Activated CD4-positive, CD25-positive, alpha-beta regulatory T cell (primary cell): ENCODE data around the gene MYH10.

Source experiments
- DNase-seq, 4 experiments: peaks; one replicate each; lab custom pipeline; 2025; lab: John Stamatoyannopoulos, UW

MYH10 gene

DNA sequence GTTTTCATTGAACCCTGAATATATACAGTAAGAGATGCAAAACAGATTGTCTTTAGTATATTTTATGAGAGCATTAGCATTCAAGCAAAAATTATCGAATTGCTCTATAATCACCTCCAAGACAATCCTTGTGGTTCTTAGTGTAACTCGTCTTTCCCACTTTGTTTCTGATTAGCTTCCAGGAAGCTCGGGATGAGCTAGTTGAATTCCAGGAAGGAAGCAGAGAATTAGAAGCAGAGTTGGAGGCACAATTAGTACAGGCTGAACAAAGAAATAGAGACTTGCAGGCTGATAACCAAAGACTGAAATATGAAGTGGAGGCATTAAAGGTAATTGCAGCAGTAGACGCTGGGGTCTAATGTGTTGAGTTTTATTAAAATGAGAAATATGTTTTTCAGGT is 185.0 kb downstream of the MYH10 start:
- no peak for DNase-seq

DNA sequence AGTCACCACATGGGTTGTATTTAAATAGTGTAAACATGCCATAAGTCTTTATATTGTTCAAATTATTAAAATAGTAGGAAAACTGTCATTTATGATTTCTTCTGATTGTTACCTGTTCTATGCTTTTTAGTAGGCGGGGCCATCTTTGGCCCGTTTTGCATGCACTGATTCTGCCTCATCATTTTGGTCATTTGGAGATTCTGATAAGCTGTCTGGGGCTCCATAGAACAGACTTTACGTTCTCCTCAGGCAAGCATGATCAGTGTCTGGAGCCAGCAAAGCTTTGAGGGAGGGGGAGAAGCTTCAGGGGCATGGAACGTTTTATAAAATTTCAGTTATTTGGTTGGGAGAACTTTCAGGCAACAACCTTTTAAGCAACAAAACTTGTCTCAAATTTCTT is 186.0 kb downstream of the MYH10 start:
- DNase-seq: no peak

DNA sequence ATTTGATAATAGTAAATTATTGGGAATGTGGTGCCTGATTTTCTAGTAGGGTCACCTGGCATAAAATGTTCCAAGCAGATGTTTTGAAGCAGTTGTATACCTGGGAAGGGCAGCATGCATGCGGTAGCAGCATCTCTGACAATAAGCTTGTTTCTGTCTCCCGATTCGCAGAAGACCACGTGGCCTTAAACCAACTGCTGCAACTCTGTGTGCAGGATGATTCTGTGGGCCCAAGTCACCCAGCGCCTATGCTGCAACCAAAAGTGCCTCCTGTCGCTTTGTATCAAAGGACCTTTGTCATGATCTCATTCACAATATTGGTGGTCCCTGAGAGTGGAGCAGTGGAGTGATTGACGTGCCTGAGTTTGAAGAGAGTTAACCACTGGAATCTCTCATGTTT is 186.8 kb downstream of the MYH10 start:
- DNase-seq: no peak

DNA sequence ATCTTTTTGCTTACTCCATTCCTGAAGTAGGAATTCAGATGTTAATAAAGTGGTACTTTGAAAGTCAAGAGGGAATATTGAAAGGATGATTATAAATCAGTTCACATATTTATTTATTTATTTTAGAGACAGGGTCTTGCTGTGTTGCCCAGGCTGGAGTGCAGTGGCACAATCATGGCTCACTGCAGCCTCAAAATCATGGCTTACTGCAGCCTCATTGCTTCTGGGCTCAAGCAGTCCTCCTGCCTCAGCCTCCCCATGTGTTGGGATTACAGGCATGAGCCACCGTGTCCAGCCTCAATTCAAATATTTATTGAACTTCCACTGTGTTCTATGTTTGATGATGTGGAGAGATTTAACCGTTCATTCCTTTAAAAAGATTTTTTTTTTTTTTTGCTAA is 188.2 kb downstream of the MYH10 start:
- DNase-seq: no peak

DNA sequence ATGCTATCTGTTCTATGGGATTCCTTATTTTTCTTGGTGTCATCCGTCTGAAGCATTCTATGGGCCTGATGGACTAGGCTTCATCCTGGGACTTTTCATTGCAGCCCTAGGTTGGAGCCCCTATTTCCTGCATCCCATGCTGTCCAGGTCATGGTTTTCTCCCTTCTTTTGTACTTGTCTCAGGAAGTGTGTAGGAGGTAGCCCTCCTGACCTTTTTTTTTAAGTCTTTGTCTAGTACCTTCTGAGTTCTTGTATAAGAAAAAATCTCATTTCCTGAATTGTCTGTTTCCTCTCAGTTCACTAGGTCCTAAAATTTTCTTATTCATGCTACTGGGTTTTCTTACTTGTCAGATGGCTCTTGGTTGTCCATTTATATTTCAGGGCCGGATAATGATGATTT is 188.8 kb downstream of the MYH10 start:
- DNase-seq: no peak

DNA sequence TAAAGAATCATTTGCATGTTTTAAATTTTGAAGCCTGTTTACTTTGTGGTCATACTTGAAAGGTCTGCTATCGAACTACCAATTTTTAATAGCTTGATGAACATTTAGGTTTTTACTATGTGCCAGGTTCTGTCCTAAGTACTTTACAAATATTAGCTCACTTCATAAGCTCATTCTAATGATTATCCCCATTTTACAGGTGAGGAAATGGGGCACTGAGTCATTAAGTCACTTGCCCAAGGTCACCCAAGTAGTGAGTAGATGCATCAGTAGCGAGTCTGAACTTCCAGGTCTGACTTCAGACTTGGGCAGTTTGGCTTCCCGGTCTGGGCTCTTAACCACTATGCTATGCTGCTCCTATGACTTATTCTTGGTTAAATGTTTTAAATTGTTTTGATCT is 190.8 kb downstream of the MYH10 start:
- no peak for DNase-seq

DNA sequence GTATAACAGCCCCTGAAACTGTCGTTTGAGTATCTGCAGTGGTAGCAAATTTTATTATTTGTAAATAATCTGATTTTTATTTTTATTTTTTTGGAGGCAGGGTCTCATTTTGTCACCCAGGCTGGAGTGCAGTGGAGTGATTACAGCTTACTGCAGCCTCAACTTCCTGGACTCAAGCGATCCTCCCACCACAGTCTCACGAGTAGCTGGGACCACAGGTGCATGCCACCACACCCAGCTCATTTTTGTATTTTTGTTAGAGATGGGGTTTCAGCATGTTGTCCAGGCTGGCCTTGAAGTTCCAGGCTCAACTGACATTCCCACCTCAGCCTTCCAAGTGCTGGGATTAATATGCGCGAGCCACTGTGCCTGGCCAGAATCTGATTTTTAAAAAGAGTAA is 192.1 kb downstream of the MYH10 start:
- no peak for DNase-seq

DNA sequence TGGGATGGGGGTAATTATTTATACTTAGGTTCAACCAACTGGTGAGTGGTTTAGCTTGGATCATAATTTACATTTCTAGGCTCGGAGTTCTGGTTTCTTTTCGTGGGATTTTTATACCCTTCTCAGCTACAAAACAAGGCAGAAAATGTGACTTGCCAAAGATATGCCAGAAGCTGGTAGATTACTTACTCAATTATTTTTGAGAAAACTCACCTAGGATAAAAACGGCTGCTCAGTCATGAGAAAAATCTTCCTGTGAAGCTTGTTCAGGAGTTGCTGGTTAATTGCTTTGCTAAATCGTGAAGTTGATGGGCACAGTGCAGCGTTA is 193.7 kb downstream of the MYH10 start:
- DNase-seq: no peak

DNA sequence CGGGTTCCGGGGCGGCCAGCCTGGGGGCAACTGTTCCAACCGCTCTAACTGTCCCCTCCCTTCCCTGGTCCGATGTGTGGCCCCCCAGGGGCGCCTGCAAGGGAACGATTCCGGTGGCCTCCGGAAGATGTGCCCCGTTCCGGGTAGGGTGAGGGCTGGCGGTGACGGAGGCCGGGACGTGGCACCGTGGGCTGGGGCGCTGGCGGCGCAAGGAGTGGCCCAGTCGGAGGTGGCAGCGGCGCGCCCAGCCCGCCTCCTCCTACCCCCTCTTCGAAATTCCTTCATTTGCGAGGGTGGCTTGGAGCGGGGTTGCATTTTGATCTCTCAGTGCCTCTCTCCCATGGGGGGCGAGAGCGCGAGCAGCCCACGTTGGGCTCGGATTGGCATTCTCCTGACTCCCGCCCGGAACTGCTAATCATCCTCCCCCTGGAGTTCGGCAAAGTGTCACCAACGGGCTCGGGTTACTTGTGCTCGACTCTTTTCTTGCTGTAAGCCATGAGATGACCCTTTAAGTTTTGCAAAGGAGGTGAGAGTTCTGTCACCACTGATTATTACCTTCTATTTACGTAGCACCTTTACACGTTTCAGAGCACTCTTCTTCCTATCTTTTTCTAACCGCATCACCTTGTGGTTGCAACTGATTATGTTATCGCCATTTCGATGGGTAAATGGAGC is 194.2 kb downstream of the MYH10 start:
- DNase-seq: peak; percentile 32 to 55 (median 46)

DNA sequence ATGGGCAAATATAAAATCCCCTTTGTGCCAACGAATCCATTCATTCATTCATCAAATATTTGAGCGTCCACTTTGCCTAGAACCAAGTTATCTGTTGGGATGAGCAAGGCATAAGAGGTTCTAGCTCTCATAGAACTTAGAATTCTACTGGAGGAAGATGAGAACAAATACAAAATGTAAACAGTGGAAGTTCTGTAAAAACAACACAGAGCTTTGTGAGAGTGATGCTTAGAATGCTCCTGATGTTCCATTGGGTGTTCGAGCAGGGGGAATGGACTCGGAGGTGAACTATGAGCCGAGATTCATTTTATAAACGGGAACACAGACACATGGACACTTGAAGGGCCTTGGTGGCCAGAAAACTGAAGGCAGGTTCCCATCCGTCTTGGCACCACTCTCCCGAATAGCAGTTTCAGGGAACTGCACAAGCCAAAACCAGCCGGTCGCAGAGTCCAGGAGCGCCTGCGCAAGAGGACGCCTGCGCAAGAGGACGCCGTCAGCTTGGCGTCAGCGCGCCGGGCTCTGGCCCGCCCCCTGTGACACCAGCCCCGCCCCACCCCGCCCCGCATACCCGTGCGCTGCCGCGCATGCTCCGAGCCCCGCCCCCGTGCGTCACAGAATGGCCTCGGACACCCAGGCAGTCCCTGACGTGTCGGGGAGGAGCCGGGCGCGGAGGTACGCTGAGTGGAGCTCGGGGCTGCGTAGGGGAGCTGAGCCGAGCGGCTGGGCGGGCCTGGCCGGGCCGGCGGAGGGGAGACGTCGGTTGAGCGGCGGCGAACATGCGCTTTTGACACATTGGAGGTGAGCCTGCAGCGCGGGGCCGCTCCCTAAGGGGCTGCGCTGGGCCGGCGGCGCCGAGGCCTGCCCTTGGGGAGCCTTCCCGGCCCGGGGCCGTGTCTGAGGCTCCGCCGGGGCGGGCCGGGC is 195.0 kb downstream of the MYH10 start, which contains the start of gene NDEL1:
NDEL1 (plus strand) TSS at position 640 of the 924 bp plus-strand sequence. CDS start 8,388 bp downstream, outside the sequence.
- peak; percentile 97 to 99 (median 98) for DNase-seq

DNA sequence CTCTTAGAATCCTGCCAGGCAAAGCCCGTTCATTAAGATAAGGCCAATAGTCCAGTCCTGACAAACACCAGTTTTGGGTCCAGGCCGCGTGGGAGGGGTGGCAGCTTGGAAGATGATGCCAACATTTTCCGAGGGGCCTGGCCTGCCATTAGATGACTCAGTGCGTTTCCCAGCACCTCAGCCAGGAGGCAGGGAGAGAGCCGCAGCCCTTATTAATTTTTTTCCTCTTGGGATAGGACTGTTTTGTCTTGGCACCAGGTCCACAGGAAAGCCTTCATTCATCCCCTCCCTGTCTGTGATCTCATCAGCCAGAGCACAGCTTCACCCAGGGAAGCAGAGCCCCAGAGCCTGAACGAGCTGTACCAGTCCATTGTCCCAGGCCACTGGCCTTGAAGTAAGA is 199.6 kb downstream of the MYH10 start:
- no peak for DNase-seq

DNA sequence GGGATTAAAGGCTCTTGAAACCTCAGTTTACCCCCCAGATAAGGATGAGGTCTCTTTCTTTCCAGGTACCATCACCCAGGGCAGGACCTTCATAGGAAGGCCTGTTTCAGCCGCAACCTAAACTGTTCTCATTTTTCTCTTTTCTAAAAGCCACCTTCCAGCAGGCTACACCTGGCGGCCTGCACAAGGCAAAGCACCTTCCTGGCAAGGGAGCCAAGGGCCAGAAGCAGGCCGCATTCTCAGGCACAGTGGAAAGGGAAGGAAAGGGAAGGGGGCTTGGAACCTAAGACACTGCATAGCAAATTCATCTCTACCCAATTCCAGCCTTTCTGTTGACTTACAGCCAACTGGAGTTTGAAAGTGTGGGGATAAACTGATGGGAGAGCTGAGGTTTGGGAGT is 203.7 kb downstream of the MYH10 start:
- no peak for DNase-seq

DNA sequence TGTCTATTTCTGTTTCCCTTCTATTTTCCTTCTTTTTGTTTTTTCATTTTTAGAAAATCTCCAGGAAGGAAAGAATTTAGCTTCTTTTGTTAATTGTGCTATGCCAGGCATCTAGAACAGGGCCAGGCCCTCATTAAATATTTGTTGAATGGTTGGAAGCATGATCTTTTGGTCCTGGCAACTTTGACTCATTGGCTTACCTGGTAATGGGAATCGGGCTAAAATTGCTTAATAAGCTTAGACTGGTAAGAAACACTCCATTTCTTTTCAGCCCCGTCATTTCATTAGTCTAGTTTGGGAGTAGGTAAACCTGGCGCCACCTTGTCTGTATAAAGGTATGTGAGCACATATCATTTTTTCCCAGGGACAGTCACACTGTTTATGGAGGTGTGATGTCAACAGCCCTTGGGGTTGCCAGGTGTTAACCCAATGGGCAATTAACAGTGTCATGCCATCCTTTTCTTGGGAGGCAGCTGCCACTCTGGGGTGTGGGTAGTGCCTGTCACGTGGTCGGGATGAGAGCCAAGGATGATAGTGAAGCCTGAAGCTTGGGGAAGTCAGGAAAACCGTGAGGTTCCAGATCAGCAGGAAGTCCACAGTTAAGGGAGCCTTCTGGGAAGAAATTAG is 204.3 kb downstream of the MYH10 start:
- DNase-seq: no peak
